GM23248 (cell line): ENCODE measurements around the gene SMC2. TPM values are rescaled to one million over a fixed set of nuclear protein-coding genes. Genes with fewer than 3 reads are reported as not detected.

ENCODE experiments used
- DNase-seq: peaks from one replicate; pipeline ENCODE4 v3.0.0-alpha.2; 2015
- H2AFZ ChIP-seq: fragments of 200-600 bp; sonication (generic); 2 replicates; pipeline ENCODE4 v1.6.1; 2016; ENCODE audit warnings: antibody characterized with exemption
- H3F3A ChIP-seq: fragments of 200-600 bp; sonication (generic); 2 replicates; pipeline ENCODE4 v1.6.1; 2016; ENCODE audit warnings: mild to moderate bottlenecking, antibody characterized with exemption, mixed run types; ENCODE audit not compliant: insufficient read depth
- H3K27ac ChIP-seq: fragments of 200-600 bp; sonication (generic); 2 replicates; pipeline ENCODE4 v1.5.1; 2016; ENCODE audit warnings: mild to moderate bottlenecking
- H3K27me3 ChIP-seq: fragments of 200-600 bp; sonication (generic); replicated peaks from 2 replicates; pipeline ENCODE4 v1.6.1; 2016; ENCODE audit warnings: mild to moderate bottlenecking; ENCODE audit not compliant: insufficient read depth
- H3K36me3 ChIP-seq: fragments of 200-600 bp; sonication (generic); 2 replicates; pipeline ENCODE4 v1.6.1; 2016; ENCODE audit warnings: low read depth, mild to moderate bottlenecking
- H3K4me1 ChIP-seq: fragments of 200-600 bp; sonication (generic); 2 replicates; pipeline ENCODE4 v1.6.1; 2016; ENCODE audit warnings: mild to moderate bottlenecking; ENCODE audit not compliant: insufficient read depth
- H3K4me2 ChIP-seq: fragments of 200-600 bp; sonication (generic); one replicate; pipeline ENCODE4 v1.6.1; 2016; ENCODE audit warnings: mild to moderate bottlenecking; ENCODE audit not compliant: unreplicated experiment
- H3K4me3 ChIP-seq: fragments of 200-600 bp; sonication (generic); 2 replicates; pipeline ENCODE4 v1.5.1; 2016; ENCODE audit warnings: mild to moderate bottlenecking
- H3K79me2 ChIP-seq: fragments of 200-600 bp; sonication (generic); 2 replicates; pipeline ENCODE4 v1.6.1; 2016; ENCODE audit warnings: mild to moderate bottlenecking; ENCODE audit not compliant: insufficient read depth
- H3K9ac ChIP-seq: fragments of 200-600 bp; sonication (generic); 2 replicates; pipeline ENCODE4 v1.6.1; 2016; ENCODE audit warnings: mild to moderate bottlenecking
- H3K9me2 ChIP-seq: fragments of 200-600 bp; sonication (generic); 2 replicates; pipeline ENCODE4 v1.6.1; 2016; ENCODE audit warnings: mixed run types, mild to moderate bottlenecking, moderate library complexity; ENCODE audit not compliant: insufficient read depth
- H3K9me3 ChIP-seq: fragments of 200-600 bp; sonication (generic); one replicate; pipeline ENCODE4 v1.6.1; 2017; ENCODE audit warnings: low read depth
- H4K20me1 ChIP-seq: fragments of 200-600 bp; sonication (generic); 2 replicates; pipeline ENCODE4 v1.6.0; 2016; ENCODE audit not compliant: insufficient read depth
- EZH2 ChIP-seq: fragments of 200-600 bp; sonication (generic); IDR thresholded peaks from 2 replicates; pipeline ENCODE4 v1.6.1; 2018; ENCODE audit warnings: antibody characterized with exemption, mild to moderate bottlenecking; ENCODE audit not compliant: insufficient read depth, poor library complexity, severe bottlenecking
- EZH2phosphoT487 ChIP-seq: fragments of 200-600 bp; sonication (generic); IDR thresholded peaks from 2 replicates; pipeline ENCODE4 v1.6.1; 2018; ENCODE audit warnings: antibody characterized with exemption, moderate library complexity, mild to moderate bottlenecking, low read depth; ENCODE audit not compliant: insufficient read depth
- WGBS, 2 experiments: methylation state at CpG; one replicate each; pipeline ENCODE4 v1.1.6; 2015 to 2017; ENCODE audit warnings: low lambda C conversion rate in 2 of 2, low coverage in 1 of 2; ENCODE audit errors: missing lambda C conversion rate in 2 of 2; 5-methylcytosine and 5-hydroxymethylcytosine counted together
- in situ Hi-C: fragments of 300-500 bp; cut with MboI; formaldehyde crosslinking; loops from 2 replicates; pipeline ENCODE4 v1.15.0; 2020
- polyA plus RNA-seq: library from polyadenylated mRNA; unstranded; fragments of >200 nt; fragmentation: Nextera tagmentation; extraction: Ambion mirVana; gene quantifications from 2 replicates; pipeline ENCODE4 v1.2.1, GENCODE V29; 2016
- total RNA-seq: library from RNA; depleted of rRNA; stranded (reverse); fragments of >200 nt; shearing (Covaris generic); gene quantifications from 2 replicates; pipeline ENCODE4 v1.2.3, GENCODE V29; 2014; rRNA removed

Gene SMC2
- total RNA-seq (13.4 and 15.8 TPM in 2 replicates), polyA plus RNA-seq (26.9 and 27.9 TPM in 2 replicates)

DNA sequence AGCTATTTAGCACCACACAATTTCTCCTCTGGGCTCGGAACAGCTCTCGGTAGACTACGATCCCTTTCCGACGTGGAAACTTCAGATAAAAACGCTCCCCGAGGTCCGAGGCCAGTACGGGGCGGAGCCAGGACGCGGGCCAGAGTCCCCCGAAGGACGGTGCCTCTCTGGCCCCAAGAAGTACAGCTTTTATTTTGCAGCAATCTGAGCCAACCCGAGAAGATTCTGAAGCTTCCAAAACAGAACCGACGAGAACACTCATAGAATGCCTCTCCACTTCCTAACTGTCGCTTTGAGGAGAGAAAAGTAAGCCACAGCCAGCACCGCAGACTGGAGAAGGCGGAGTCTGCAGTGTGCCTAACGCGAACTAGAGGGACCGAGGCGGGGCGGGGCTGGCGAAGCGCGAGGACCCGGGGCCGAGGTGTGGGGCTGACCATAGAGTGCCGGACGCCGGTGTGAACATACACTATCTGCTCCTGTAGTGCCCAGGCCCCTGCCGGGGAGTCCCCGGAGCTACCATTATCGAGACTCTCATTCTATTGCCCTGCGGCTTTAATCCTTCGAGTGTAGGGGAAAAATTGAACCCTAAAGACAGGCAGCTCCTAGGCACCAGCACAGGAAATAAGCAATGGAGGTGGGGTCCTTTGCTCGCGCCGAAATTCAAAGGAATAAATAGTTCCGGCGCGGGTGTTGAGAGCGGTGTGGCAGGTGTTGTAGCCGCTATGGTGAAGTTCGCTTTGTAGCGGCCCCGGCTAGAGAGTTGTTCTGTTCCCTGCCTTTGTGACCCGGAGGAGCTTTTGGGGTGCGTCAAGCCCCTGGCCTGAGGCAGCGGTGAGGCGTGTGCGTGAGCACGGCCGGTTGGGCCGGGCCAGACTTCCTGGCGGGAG lies at the start of gene SMC2:
TSS of gene SMC2 (plus strand) at position 663 of the 887 bp plus-strand sequence. CDS start 1,076 bp downstream, outside the sequence.
- no peaks in the 10 kb centered on the region for H4K20me1 ChIP-seq
- H3K4me2 ChIP-seq = peak within 1 kb of the TSS; percentile 99
- peak within 1 kb of the TSS; percentile 96 for H2AFZ ChIP-seq
- no peaks in the 10 kb centered on the region for H3K27me3 ChIP-seq
- peaks cover 48% of the 10 kb centered on the region for H3K79me2 ChIP-seq
- H3F3A ChIP-seq = peaks cover 16% of the 10 kb centered on the region
- no peaks in the 10 kb centered on the region; the same call in 1 of the 2 replicates for H3K9me2 ChIP-seq
- H3K36me3 ChIP-seq = no peaks in the 10 kb centered on the region
- TF ChIP-seq EZH2phosphoT487 = no peak
- no peak for TF ChIP-seq EZH2
- 0 to 1% methylated on average over 50 to 58 of the region's 58 CpGs for WGBS, 2 experiments
- no peaks in the 10 kb centered on the region for H3K9me3 ChIP-seq
- peak; percentile 98 for DNase-seq
- in situ Hi-C loops = no loop called here
- H3K27ac ChIP-seq = peak within 1 kb of the TSS; percentile 93
- peaks cover 20% of the 10 kb centered on the region for H3K4me1 ChIP-seq
- H3K4me3 ChIP-seq = peak within 1 kb of the TSS; percentile 93
- peak within 1 kb of the TSS; percentile 92 for H3K9ac ChIP-seq

DNA sequence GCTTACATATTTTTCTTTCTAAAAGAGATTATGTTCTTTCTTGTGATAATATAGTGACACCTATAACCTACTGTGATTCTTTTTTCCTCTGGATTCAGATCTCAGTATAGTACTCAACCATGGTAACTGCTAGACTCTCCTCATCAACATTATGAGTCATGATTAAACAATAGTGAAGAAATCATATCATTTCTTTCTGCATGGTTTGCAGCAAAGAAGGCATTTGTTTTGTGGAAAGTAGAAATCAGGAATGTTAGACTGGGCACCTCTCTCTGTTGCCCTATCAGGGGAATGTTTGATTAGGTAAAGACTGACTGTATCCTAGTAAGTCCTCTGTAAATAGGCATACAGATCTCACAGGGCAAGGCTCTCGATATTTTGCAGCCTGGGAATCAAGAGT lies 25.6 kb upstream of the SMC2 start:
- in situ Hi-C loops = no loop called here
- H3F3A ChIP-seq = no peaks in the 10 kb centered on the region
- no peak overlapping the region for H2AFZ ChIP-seq
- H3K4me3 ChIP-seq = no peak overlapping the region
- no peaks in the 10 kb centered on the region for H3K36me3 ChIP-seq
- DNase-seq = peak; percentile 52
- WGBS, 2 experiments = 48 to 73% methylated on average over 1 of the region's 1 CpG
- TF ChIP-seq EZH2 (no peak), EZH2phosphoT487 (no peak)
- H3K4me1 ChIP-seq = peaks cover 3% of the 10 kb centered on the region
- no peaks in the 10 kb centered on the region; the same call in 1 of the 2 replicates for H3K9me2 ChIP-seq
- no peak overlapping the region for H3K9ac ChIP-seq
- no peaks in the 10 kb centered on the region for H3K27me3 ChIP-seq
- no peaks in the 10 kb centered on the region for H3K9me3 ChIP-seq
- no peak overlapping the region for H3K4me2 ChIP-seq
- H3K27ac ChIP-seq = no peak overlapping the region
- H4K20me1 ChIP-seq = no peaks in the 10 kb centered on the region
- no peaks in the 10 kb centered on the region for H3K79me2 ChIP-seq

DNA sequence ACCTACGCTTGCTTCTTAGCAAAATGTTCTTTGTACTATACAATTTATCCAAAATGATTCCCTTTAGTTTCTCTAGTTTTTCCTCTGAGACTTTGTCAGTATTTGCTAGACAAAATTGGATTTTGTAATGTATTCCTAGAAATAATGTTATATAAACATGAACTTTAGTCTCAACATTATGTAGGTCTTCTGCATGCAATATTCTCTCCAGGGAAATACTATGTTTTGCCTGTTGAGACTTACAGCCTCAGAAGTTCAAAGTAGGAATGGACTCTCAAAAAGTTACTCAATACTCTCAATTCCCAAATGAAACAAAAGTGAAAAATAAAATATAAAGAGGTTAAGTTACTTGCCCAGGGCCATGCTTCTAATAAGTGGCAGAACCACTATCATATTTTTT lies 24.8 kb upstream of the SMC2 start:
- H4K20me1 ChIP-seq = no peaks in the 10 kb centered on the region
- H2AFZ ChIP-seq = no peak overlapping the region
- H3K9me2 ChIP-seq = no peaks in the 10 kb centered on the region; the same call in 1 of the 2 replicates
- no peak overlapping the region for H3K4me3 ChIP-seq
- no peak overlapping the region for H3K4me2 ChIP-seq
- no peaks in the 10 kb centered on the region for H3K27me3 ChIP-seq
- no peaks in the 10 kb centered on the region for H3K36me3 ChIP-seq
- no peaks in the 10 kb centered on the region for H3K9me3 ChIP-seq
- in situ Hi-C loops = no loop called here
- DNase-seq = no peak
- no peaks in the 10 kb centered on the region for H3F3A ChIP-seq
- H3K79me2 ChIP-seq = no peaks in the 10 kb centered on the region
- TF ChIP-seq EZH2 (no peak), EZH2phosphoT487 (no peak)
- H3K4me1 ChIP-seq = peaks cover 11% of the 10 kb centered on the region
- no peak overlapping the region for H3K27ac ChIP-seq
- WGBS, 2 experiments = 92 to 94% methylated on average over 1 of the region's 1 CpG
- no peak overlapping the region for H3K9ac ChIP-seq

DNA sequence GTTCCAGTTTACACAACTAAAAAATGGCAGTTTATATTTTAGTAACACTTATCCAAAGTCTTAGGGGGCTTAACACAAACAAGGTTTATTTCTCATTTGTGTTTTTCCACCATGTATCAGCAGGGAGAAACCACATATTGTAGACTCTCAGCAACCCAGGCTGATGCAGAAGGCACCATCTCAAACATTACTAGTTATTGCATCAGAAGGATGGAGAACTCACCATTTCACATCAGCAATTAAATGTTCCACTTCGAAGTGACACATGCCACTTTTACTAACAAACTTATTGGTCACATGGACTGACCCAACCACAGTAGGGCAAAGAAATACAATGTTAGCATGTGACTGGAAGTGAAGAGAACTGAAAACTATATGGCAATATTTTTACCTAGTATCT lies 22.5 kb upstream of the SMC2 start:
- Histone ChIP-seq H2AFZ (no peak overlapping the region), H3K36me3 (no peaks in the 10 kb centered on the region), H3K9me2 (no peaks in the 10 kb centered on the region; the same call in 1 of the 2 replicates), H3K9me3 (no peaks in the 10 kb centered on the region), H3K9ac (no peak overlapping the region), H4K20me1 (no peaks in the 10 kb centered on the region), H3K4me2 (no peak overlapping the region), H3K4me1 (peaks cover 34% of the 10 kb centered on the region), H3K4me3 (no peak overlapping the region), H3K27me3 (no peaks in the 10 kb centered on the region), H3F3A (peaks cover 22% of the 10 kb centered on the region), H3K27ac (no peak overlapping the region), H3K79me2 (no peaks in the 10 kb centered on the region)
- in situ Hi-C loops = no loop called here
- no peak for TF ChIP-seq EZH2
- TF ChIP-seq EZH2phosphoT487 = no peak
- no peak for DNase-seq
- WGBS, 2 experiments = 21 to 24% methylated on average over 1 of the region's 1 CpG
